Central memory CD8-positive, alpha-beta T cell (primary cell): ENCODE measurements around the gene CLK3.

Experiments used
- ATAC-seq: fragments of 150-1000 bp; cut with Tn5 transposase; replicated peaks from 2 replicates; pipeline ENCODE4 v1.10.0; 2022; ENCODE audit warnings: mild to moderate bottlenecking, moderate FRiP score, moderate number of reproducible peaks; ENCODE audit not compliant: poor library complexity, severe bottlenecking; ENCODE audit errors: extremely low read depth
- DNase-seq, 2 donors: peaks; one replicate each; pipeline ENCODE4 v3.0.0; 2021; ENCODE audit warnings: low spot score in 2 of 2
- H3K27ac Mint-ChIP-seq: one replicate; pipeline ENCODE4 v1.8.0; 2022; ENCODE audit warnings: low read depth, mild to moderate bottlenecking, moderate library complexity, mixed read lengths
- H3K27me3 Mint-ChIP-seq: one replicate; pipeline ENCODE4 v1.8.0; 2022; ENCODE audit warnings: mixed read lengths
- H3K36me3 Mint-ChIP-seq: one replicate; pipeline ENCODE4 v1.8.0; 2022; ENCODE audit warnings: mild to moderate bottlenecking, moderate library complexity, mixed read lengths; ENCODE audit not compliant: insufficient read depth
- H3K4me1 Mint-ChIP-seq: one replicate; pipeline ENCODE4 v1.8.0; 2022; ENCODE audit warnings: mixed read lengths
- H3K4me3 Mint-ChIP-seq: one replicate; pipeline ENCODE4 v1.8.0; 2022; ENCODE audit warnings: mild to moderate bottlenecking, moderate library complexity, mixed read lengths
- H3K9me3 Mint-ChIP-seq: one replicate; pipeline ENCODE4 v1.8.0; 2022; ENCODE audit warnings: mixed read lengths

The CLK3 gene

DNA sequence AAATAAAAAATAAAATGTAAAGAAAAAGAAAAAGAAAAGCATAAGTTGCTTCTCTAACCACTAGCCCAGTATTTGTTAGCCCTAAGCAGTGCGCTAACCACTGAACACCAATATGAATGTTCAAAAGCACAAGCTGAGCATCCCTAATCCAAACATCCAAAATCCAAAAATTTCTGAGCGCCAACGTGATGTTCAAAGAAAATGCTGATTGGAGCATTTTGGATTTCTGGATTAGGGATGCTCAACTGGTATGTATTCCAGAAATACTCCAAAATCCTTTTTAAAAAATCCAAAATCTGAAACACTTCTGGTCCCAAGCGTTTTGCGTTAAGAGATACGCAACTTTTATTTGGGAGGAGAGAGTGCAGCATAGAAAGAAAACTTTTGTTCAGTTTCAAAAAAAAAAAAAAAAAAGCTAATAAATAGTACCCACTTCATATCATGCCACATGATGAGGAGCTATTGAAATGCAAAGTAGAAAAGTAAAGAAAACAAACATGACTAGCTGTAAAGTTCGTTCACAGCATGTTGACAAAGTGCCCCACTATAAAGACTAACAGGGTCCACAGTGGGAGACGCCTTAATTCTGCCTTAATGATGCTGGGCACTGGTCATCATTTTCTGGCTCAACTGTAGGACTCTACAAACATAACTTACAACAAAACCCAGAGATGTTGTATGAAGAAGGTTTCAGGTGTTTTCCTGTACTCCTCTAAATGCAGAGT is 47.8 kb downstream of the CLK3 start:
- H3K4me1 Mint-ChIP-seq, result peaks cover 14% of the 10 kb centered on the region
- H3K27ac Mint-ChIP-seq, result no peak overlapping the region
- peaks cover 6% of the 10 kb centered on the region for H3K36me3 Mint-ChIP-seq
- DNase-seq (no peak), ATAC-seq (no peak)
- H3K9me3 Mint-ChIP-seq, result no peaks in the 10 kb centered on the region
- H3K4me3 Mint-ChIP-seq, result no peak overlapping the region
- H3K27me3 Mint-ChIP-seq, result no peaks in the 10 kb centered on the region

DNA sequence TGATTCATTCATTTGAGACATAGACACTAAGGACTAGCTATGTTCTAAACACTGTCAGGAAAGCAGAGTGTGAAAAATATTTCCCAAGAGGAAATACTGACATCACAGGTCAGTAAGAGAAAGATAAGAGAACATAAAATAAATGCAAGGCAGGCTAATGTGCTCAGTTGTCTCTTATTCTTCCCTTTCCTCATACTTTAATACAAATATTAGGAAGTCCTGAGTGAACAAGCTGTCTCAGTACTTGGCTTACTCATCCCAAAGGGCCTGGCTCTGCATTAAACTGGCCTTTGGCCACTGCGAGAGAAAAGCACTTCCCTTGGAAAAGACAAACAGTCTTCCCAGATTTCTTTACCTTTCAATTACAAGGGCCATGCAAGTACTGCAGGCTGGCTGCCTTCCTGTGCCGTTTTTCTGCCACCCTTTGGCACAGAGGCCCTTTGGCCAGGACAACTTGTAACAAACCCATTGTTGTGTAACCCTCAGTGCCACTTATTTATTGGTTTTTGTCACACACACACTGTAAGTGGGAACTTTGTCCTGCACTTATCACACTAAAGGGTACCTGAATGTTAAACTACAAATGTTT is 48.5 kb downstream of the CLK3 start:
- Mint-ChIP-seq H3K4me1 (peaks cover 15% of the 10 kb centered on the region), H3K36me3 (peaks cover 11% of the 10 kb centered on the region), H3K4me3 (no peak overlapping the region), H3K9me3 (no peaks in the 10 kb centered on the region), H3K27ac (no peak overlapping the region), H3K27me3 (no peaks in the 10 kb centered on the region)
- no peak for DNase-seq
- no peak for ATAC-seq

- no peak overlapping the region for H3K4me3 Mint-ChIP-seq
- H3K27me3 Mint-ChIP-seq, result no peaks in the 10 kb centered on the region
- peaks cover 13% of the 10 kb centered on the region for H3K36me3 Mint-ChIP-seq
- no peaks in the 10 kb centered on the region for H3K9me3 Mint-ChIP-seq
- DNase-seq, result no peak
- no peak for ATAC-seq
- peaks cover 15% of the 10 kb centered on the region for H3K4me1 Mint-ChIP-seq
- no peak overlapping the region for H3K27ac Mint-ChIP-seq
These were observed 49.0 kb downstream of the CLK3 start for GRCh38 chr15:74664670-74665069.

- Mint-ChIP-seq H3K36me3 (peaks cover 26% of the 10 kb centered on the region), H3K27ac (no peak overlapping the region), H3K27me3 (no peaks in the 10 kb centered on the region), H3K4me3 (no peak overlapping the region), H3K9me3 (no peaks in the 10 kb centered on the region), H3K4me1 (peaks cover 15% of the 10 kb centered on the region)
- DNase-seq, result no peak
- ATAC-seq, result no peak
These were observed 52.3 kb downstream of the CLK3 start for GRCh38 chr15:74667975-74668374.

DNA sequence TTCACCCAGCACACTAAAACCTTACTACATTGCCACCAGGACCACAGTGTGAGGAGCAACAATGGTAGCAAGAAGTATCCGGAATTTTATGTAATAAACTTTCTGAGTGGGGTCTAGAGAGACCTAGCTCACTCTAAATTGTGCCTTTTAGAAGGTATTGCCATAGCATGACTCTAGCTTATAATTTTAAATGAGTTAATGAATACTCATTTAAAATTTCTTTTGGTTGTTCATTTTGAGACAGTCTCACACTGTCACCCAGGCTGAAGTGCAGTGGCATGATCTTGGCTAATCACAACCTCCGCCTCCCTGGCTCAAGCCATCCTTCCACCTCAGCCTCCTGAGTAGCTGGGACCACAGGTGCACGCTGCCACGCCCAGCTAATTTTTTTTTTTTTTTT is 54.0 kb downstream of the CLK3 start:
- ATAC-seq, result no peak
- no peaks in the 10 kb centered on the region for H3K27me3 Mint-ChIP-seq
- peaks cover 15% of the 10 kb centered on the region for H3K4me1 Mint-ChIP-seq
- no peak overlapping the region for H3K4me3 Mint-ChIP-seq
- DNase-seq, result no peak
- no peaks in the 10 kb centered on the region for H3K9me3 Mint-ChIP-seq
- H3K27ac Mint-ChIP-seq, result no peak overlapping the region
- H3K36me3 Mint-ChIP-seq, result peaks cover 34% of the 10 kb centered on the region

DNA sequence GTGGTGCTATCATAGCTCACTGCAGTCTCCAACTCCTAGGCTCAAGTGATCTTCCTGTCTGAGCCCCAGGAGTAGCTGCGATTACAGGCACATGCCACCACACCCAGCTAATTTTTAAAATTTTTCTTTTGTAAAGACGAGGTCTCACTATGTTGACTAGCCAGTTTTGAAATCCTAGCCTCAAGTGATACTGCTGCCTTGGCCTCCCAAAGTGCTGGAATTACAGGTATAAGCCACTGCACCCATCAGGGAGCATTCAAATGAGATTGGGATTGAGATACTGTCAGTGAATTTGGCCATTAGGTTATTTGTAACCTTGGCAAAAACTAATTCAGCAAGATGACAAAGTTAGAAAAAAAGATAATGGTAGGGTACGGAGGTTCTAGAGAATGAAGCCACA is 58.5 kb downstream of the CLK3 start:
- Mint-ChIP-seq H3K27ac (peak overlapping the region; percentile 68), H3K4me1 (peaks cover 19% of the 10 kb centered on the region), H3K36me3 (peaks cover 24% of the 10 kb centered on the region), H3K9me3 (no peaks in the 10 kb centered on the region), H3K4me3 (no peak overlapping the region), H3K27me3 (no peaks in the 10 kb centered on the region)
- ATAC-seq (no peak), DNase-seq (no peak)

GRCh38 chr15:74676801-74677200 is 61.2 kb downstream of the CLK3 start:
- H3K9me3 Mint-ChIP-seq, result no peaks in the 10 kb centered on the region

More at GRCh38 chr15:74676801-74677200, 61.2 kb downstream of the CLK3 start:
- Mint-ChIP-seq H3K4me1 (peaks cover 30% of the 10 kb centered on the region), H3K4me3 (no peak overlapping the region), H3K27ac (no peak overlapping the region), H3K27me3 (no peaks in the 10 kb centered on the region), H3K36me3 (peaks cover 13% of the 10 kb centered on the region)
- no peak for DNase-seq
- ATAC-seq, result no peak
